Endothelial cell of umbilical vein (primary cell): ENCODE measurements around the gene TH. TPM values are rescaled to one million over a fixed set of nuclear protein-coding genes. Genes with fewer than 3 reads are reported as not detected.

ENCODE experiments used
- BruUV-seq: library from RNA; stranded (reverse); fragments of 400-500 nt; replicated peaks from 2 replicates; lab custom pipeline; 2021; lab: Mats Ljungman, UMichigan
- CTCF ChIA-PET: fragments of 300-600, 350-600 bp; sonication (Branson Sonifier 250); formaldehyde crosslinking; loops from one replicate; lab custom pipeline; 2021; ENCODE audit warnings: antibody characterized with exemption, inconsistent platforms; lab: Charles Lee
- POLR2A ChIA-PET: fragments of 300-600, 350-600 bp; sonication (Branson Sonifier 250); formaldehyde crosslinking; loops from one replicate; lab custom pipeline; 2021; ENCODE audit warnings: antibody characterized with exemption, inconsistent platforms; lab: Charles Lee
- DNase-seq: peaks from one replicate; pipeline ENCODE4 v3.0.0-alpha.2; 2011; ENCODE audit warnings: low read depth, low spot score
- FAIRE-seq: peaks from 2 replicates; lab custom pipeline; 2011; peaks lifted over from hg19 to GRCh38; lab: Jason Lieb, UNC
- H2AFZ ChIP-seq: 2 replicates; pipeline ENCODE4 v1.6.0; 2012; ENCODE audit warnings: low read depth, low read length, control low read depth, inconsistent platforms
- H3K27ac ChIP-seq: 2 replicates; pipeline ENCODE4 v1.5.1; 2011; ENCODE audit warnings: low read depth, mild to moderate bottlenecking, control low read depth, low read length, moderate library complexity; ENCODE audit not compliant: insufficient read depth
- H3K27me3 ChIP-seq, 2 experiments: 2 replicates each; pipeline versions ENCODE4 v1.6.0 to v1.6.1; 2011; ENCODE audit warnings: low read length in 2 of 2, mixed read lengths in 1 of 2; ENCODE audit not compliant: control insufficient read depth in 2 of 2, insufficient read depth in 2 of 2
- H3K36me3 ChIP-seq, 2 experiments: 2 replicates in 1 of 2; 3 replicates in 1 of 2; pipeline ENCODE4 v1.5.1; 2011; ENCODE audit warnings: low read length in 2 of 2, mild to moderate bottlenecking in 1 of 2, moderate library complexity in 1 of 2; ENCODE audit not compliant: control insufficient read depth in 2 of 2, insufficient read depth in 2 of 2; ENCODE audit errors: extremely low read depth in 1 of 2
- H3K4me1 ChIP-seq: 3 replicates; pipeline ENCODE4 v1.5.1; 2011; ENCODE audit warnings: mild to moderate bottlenecking, low read length; ENCODE audit not compliant: control insufficient read depth, insufficient read depth; ENCODE audit errors: extremely low read depth
- H3K4me2 ChIP-seq: 2 replicates; pipeline ENCODE4 v1.6.1; 2011; ENCODE audit warnings: low read length, control low read depth, mixed read lengths; ENCODE audit not compliant: insufficient read depth
- H3K4me3 ChIP-seq, 3 experiments: fragments of 200-600 bp in 1 of 3; sonication (generic), shearing (Covaris generic) in 1 of 3; replicated peaks in 1 of 3; 2 replicates each; pipeline ENCODE4 v1.5.1; 2011 to 2016; ENCODE audit warnings: control low read depth in 3 of 3, low read length in 3 of 3, mild to moderate bottlenecking in 2 of 3, inconsistent platforms in 1 of 3, low read depth in 1 of 3, moderate library complexity in 1 of 3; ENCODE audit not compliant: insufficient read depth in 1 of 3
- H3K79me2 ChIP-seq: 2 replicates; pipeline ENCODE4 v1.6.0; 2012; ENCODE audit warnings: low read length, inconsistent platforms; ENCODE audit not compliant: control insufficient read depth, insufficient read depth
- H3K9ac ChIP-seq: replicated peaks from 2 replicates; pipeline ENCODE3; 2011; ENCODE audit warnings: low read length, control low read depth; ENCODE audit not compliant: insufficient read depth; ENCODE audit errors: extremely low read depth
- H3K9me1 ChIP-seq: replicated peaks from 3 replicates; pipeline ENCODE4 v1.6.0; 2011; ENCODE audit warnings: mild to moderate bottlenecking, low read length; ENCODE audit not compliant: control insufficient read depth, insufficient read depth; ENCODE audit errors: extremely low read depth
- H3K9me3 ChIP-seq: replicated peaks from 2 replicates; pipeline ENCODE4 v1.5.1; 2012; ENCODE audit warnings: low read length, inconsistent platforms; ENCODE audit not compliant: control insufficient read depth, insufficient read depth
- H4K20me1 ChIP-seq: replicated peaks from 2 replicates; pipeline ENCODE3; 2011; ENCODE audit warnings: mild to moderate bottlenecking, low read length; ENCODE audit not compliant: control insufficient read depth, insufficient read depth; ENCODE audit errors: extremely low read depth
- EZH2 ChIP-seq: IDR thresholded peaks from 2 replicates; pipeline ENCODE4 v1.6.1; 2012; ENCODE audit warnings: borderline replicate concordance, low read depth, mild to moderate bottlenecking, moderate library complexity, low read length, inconsistent platforms; ENCODE audit not compliant: severe bottlenecking
- FOS ChIP-seq: IDR thresholded peaks from 2 replicates; pipeline ENCODE4 v1.6.1; 2011; ENCODE audit warnings: mild to moderate bottlenecking, low read length, moderate library complexity, borderline replicate concordance; ENCODE audit not compliant: insufficient read depth
- GATA2 ChIP-seq: IDR thresholded peaks from 2 replicates; pipeline ENCODE4 v1.7.0; 2011; ENCODE audit warnings: low read depth, mild to moderate bottlenecking, moderate library complexity, mixed read lengths, low read length; ENCODE audit not compliant: insufficient read length, insufficient read depth
- JUN ChIP-seq: IDR thresholded peaks from 2 replicates; pipeline ENCODE4 v1.6.1; 2011; ENCODE audit warnings: borderline replicate concordance, low read depth; ENCODE audit not compliant: insufficient read length, insufficient read depth
- MYC ChIP-seq: IDR thresholded peaks from one replicate; pipeline ENCODE4 v1.6.1; 2011; ENCODE audit warnings: mild to moderate bottlenecking, low read depth, low read length
- POLR2A ChIP-seq: IDR thresholded peaks from 2 replicates; pipeline ENCODE4 v1.6.1; 2012; ENCODE audit warnings: low read depth, mild to moderate bottlenecking, control low read depth, low read length
- POLR2AphosphoS5 ChIP-seq: IDR thresholded peaks from 2 replicates; pipeline ENCODE4 v1.6.1; 2012; ENCODE audit warnings: low read depth, mild to moderate bottlenecking, control low read depth, low read length, moderate library complexity; ENCODE audit not compliant: insufficient read depth
- dilution Hi-C: fragments of 300-500 bp; cut with MboI; formaldehyde crosslinking; loops from one replicate; pipeline ENCODE4 v1.15.0; 2019; ENCODE audit warnings: low sequenced_read_pairs; ENCODE audit not compliant: extremely low pct_ligation_motif_present
- intact Hi-C: fragments of 100-400 bp; cut with micrococcal nuclease; formaldehyde crosslinking; loops from one replicate; pipeline ENCODE4 v1.10.0; 2022
- polyA plus RNA-seq, 4 experiments: library from polyadenylated mRNA; depleted of rRNA in 3 of 4; stranded (reverse) in 3 of 4; unstranded in 1 of 4; fragments of >200 nt; gene quantifications; 2 replicates each; pipeline versions ENCODE4 v1.2.1 to v1.2.3, GENCODE V29; 2011 to 2012; ENCODE audit warnings: missing spikeins in 1 of 4
- total RNA-seq: library from RNA; stranded (reverse); gene quantifications from 2 replicates; pipeline ENCODE4 v1.2.3, GENCODE V29; 2021
- TF ChIP-seq, protein P1 (sequence below), 2 donors: IDR thresholded peaks; 1 replicate in 1 of 2; 2 replicates in 1 of 2; pipeline ENCODE4 v1.5.1; 2011; ENCODE audit warnings: low read length in 2 of 2, mild to moderate bottlenecking in 2 of 2, moderate library complexity in 2 of 2, control low read depth in 1 of 2, inconsistent platforms in 1 of 2, low read depth in 1 of 2; ENCODE audit not compliant: insufficient read depth in 1 of 2; ENCODE audit errors: extremely low read depth in 1 of 2
- TF ChIP-seq, protein P2 (sequence below): IDR thresholded peaks from 2 replicates; pipeline ENCODE4 v1.6.1; 2011; ENCODE audit not compliant: insufficient read depth, insufficient read length

Gene TH
- total and polyA plus RNA-seq, 2 donors (not counting 3 experiments of a cell fraction or from before 2014, with no cell fraction given): not detected

GRCh38 chr11:2172676-2173075, 1.1 kb upstream of the TH start:
- Histone ChIP-seq H3K4me2 (no peak overlapping the region), H3K27me3 (no peaks in the 10 kb centered on the region), H3K9ac (no peak overlapping the region), H4K20me1 (no peaks in the 10 kb centered on the region), H3K9me1 (no peaks in the 10 kb centered on the region), H2AFZ (no peak overlapping the region), H3K9me3 (no peaks in the 10 kb centered on the region), H3K4me3 (no peak overlapping the region), H3K36me3 (no peaks in the 10 kb centered on the region), H3K27ac (no peak overlapping the region), H3K79me2 (no peaks in the 10 kb centered on the region), H3K4me1 (no peaks in the 10 kb centered on the region)
- no TSS peak for BruUV-seq
- CTCF ChIA-PET: no interaction called here
- FAIRE-seq (no peak), DNase-seq (no peak)
- no peak for TF ChIP-seq JUN
- TF ChIP-seq, protein P1, sequence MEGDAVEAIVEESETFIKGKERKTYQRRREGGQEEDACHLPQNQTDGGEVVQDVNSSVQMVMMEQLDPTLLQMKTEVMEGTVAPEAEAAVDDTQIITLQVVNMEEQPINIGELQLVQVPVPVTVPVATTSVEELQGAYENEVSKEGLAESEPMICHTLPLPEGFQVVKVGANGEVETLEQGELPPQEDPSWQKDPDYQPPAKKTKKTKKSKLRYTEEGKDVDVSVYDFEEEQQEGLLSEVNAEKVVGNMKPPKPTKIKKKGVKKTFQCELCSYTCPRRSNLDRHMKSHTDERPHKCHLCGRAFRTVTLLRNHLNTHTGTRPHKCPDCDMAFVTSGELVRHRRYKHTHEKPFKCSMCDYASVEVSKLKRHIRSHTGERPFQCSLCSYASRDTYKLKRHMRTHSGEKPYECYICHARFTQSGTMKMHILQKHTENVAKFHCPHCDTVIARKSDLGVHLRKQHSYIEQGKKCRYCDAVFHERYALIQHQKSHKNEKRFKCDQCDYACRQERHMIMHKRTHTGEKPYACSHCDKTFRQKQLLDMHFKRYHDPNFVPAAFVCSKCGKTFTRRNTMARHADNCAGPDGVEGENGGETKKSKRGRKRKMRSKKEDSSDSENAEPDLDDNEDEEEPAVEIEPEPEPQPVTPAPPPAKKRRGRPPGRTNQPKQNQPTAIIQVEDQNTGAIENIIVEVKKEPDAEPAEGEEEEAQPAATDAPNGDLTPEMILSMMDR (IDR thresholded peaks at IDR 0.05; ENCODE audit: extremely low read depth in 1 of 2, insufficient read depth in 1 of 2, low read depth in 1 of 2, low read length in 2 of 2): no peak
- TF ChIP-seq EZH2: no peak
- TF ChIP-seq, protein P2, sequence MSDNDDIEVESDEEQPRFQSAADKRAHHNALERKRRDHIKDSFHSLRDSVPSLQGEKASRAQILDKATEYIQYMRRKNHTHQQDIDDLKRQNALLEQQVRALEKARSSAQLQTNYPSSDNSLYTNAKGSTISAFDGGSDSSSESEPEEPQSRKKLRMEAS: no peak
- TF ChIP-seq FOS: no peak
- TF ChIP-seq GATA2: no peak
- TF ChIP-seq POLR2A: no peak
- TF ChIP-seq POLR2AphosphoS5: no peak
- TF ChIP-seq MYC: no peak
- intact Hi-C loops: no loop called here
- dilution Hi-C loops: no loop called here
- POLR2A ChIA-PET: no interaction called here
